GM23248 (cell line): ENCODE data around the gene HSF5. TPM values are rescaled to one million over a fixed set of nuclear protein-coding genes. Genes with fewer than 3 reads are reported as not detected.

ENCODE experiments used
- DNase-seq: peaks from one replicate; pipeline ENCODE4 v3.0.0-alpha.2; 2015
- H2AFZ ChIP-seq: fragments of 200-600 bp; sonication (generic); 2 replicates; pipeline ENCODE4 v1.6.1; 2016; ENCODE audit warnings: antibody characterized with exemption
- H3F3A ChIP-seq: fragments of 200-600 bp; sonication (generic); 2 replicates; pipeline ENCODE4 v1.6.1; 2016; ENCODE audit warnings: mild to moderate bottlenecking, antibody characterized with exemption, mixed run types; ENCODE audit not compliant: insufficient read depth
- H3K27ac ChIP-seq: fragments of 200-600 bp; sonication (generic); 2 replicates; pipeline ENCODE4 v1.5.1; 2016; ENCODE audit warnings: mild to moderate bottlenecking
- H3K27me3 ChIP-seq: fragments of 200-600 bp; sonication (generic); replicated peaks from 2 replicates; pipeline ENCODE4 v1.6.1; 2016; ENCODE audit warnings: mild to moderate bottlenecking; ENCODE audit not compliant: insufficient read depth
- H3K36me3 ChIP-seq: fragments of 200-600 bp; sonication (generic); 2 replicates; pipeline ENCODE4 v1.6.1; 2016; ENCODE audit warnings: low read depth, mild to moderate bottlenecking
- H3K4me1 ChIP-seq: fragments of 200-600 bp; sonication (generic); 2 replicates; pipeline ENCODE4 v1.6.1; 2016; ENCODE audit warnings: mild to moderate bottlenecking; ENCODE audit not compliant: insufficient read depth
- H3K4me2 ChIP-seq: fragments of 200-600 bp; sonication (generic); one replicate; pipeline ENCODE4 v1.6.1; 2016; ENCODE audit warnings: mild to moderate bottlenecking; ENCODE audit not compliant: unreplicated experiment
- H3K4me3 ChIP-seq: fragments of 200-600 bp; sonication (generic); 2 replicates; pipeline ENCODE4 v1.5.1; 2016; ENCODE audit warnings: mild to moderate bottlenecking
- H3K79me2 ChIP-seq: fragments of 200-600 bp; sonication (generic); 2 replicates; pipeline ENCODE4 v1.6.1; 2016; ENCODE audit warnings: mild to moderate bottlenecking; ENCODE audit not compliant: insufficient read depth
- H3K9ac ChIP-seq: fragments of 200-600 bp; sonication (generic); 2 replicates; pipeline ENCODE4 v1.6.1; 2016; ENCODE audit warnings: mild to moderate bottlenecking
- H3K9me2 ChIP-seq: fragments of 200-600 bp; sonication (generic); 2 replicates; pipeline ENCODE4 v1.6.1; 2016; ENCODE audit warnings: mixed run types, mild to moderate bottlenecking, moderate library complexity; ENCODE audit not compliant: insufficient read depth
- H3K9me3 ChIP-seq: fragments of 200-600 bp; sonication (generic); one replicate; pipeline ENCODE4 v1.6.1; 2017; ENCODE audit warnings: low read depth
- H4K20me1 ChIP-seq: fragments of 200-600 bp; sonication (generic); 2 replicates; pipeline ENCODE4 v1.6.0; 2016; ENCODE audit not compliant: insufficient read depth
- EZH2 ChIP-seq: fragments of 200-600 bp; sonication (generic); IDR thresholded peaks from 2 replicates; pipeline ENCODE4 v1.6.1; 2018; ENCODE audit warnings: antibody characterized with exemption, mild to moderate bottlenecking; ENCODE audit not compliant: insufficient read depth, poor library complexity, severe bottlenecking
- EZH2phosphoT487 ChIP-seq: fragments of 200-600 bp; sonication (generic); IDR thresholded peaks from 2 replicates; pipeline ENCODE4 v1.6.1; 2018; ENCODE audit warnings: antibody characterized with exemption, moderate library complexity, mild to moderate bottlenecking, low read depth; ENCODE audit not compliant: insufficient read depth
- WGBS, 2 experiments: methylation state at CpG; one replicate each; pipeline ENCODE4 v1.1.6; 2015 to 2017; ENCODE audit warnings: low lambda C conversion rate in 2 of 2, low coverage in 1 of 2; ENCODE audit errors: missing lambda C conversion rate in 2 of 2; 5-methylcytosine and 5-hydroxymethylcytosine counted together
- in situ Hi-C: fragments of 300-500 bp; cut with MboI; formaldehyde crosslinking; loops from 2 replicates; pipeline ENCODE4 v1.15.0; 2020
- polyA plus RNA-seq: library from polyadenylated mRNA; unstranded; fragments of >200 nt; fragmentation: Nextera tagmentation; extraction: Ambion mirVana; gene quantifications from 2 replicates; pipeline ENCODE4 v1.2.1, GENCODE V29; 2016
- total RNA-seq: library from RNA; depleted of rRNA; stranded (reverse); fragments of >200 nt; shearing (Covaris generic); gene quantifications from 2 replicates; pipeline ENCODE4 v1.2.3, GENCODE V29; 2014

HSF5 gene
- total and polyA plus RNA-seq, 2 experiments from 2014 or later, result not detected

GRCh38 chr17:58515286-58515685, 27.1 kb upstream of the HSF5 start:
- 0 out of 2 replicates have a peak, but pooled peaks cover 5% of the 10 kb centered on the region for H3K4me1 ChIP-seq
- H3K4me2 ChIP-seq, result peak overlapping the region; percentile 85
- H3K27me3 ChIP-seq, result no peaks in the 10 kb centered on the region
- TF ChIP-seq EZH2phosphoT487 (no peak), EZH2 (no peak)
- 35 to 42% methylated on average over 2 of the region's 2 CpGs for WGBS, 2 experiments
- in situ Hi-C loops, result no loop called here
- no peak overlapping the region for H3K27ac ChIP-seq
- H3K4me3 ChIP-seq, result peak overlapping the region; percentile 83; the same call in 1 of the 2 replicates
- no peak overlapping the region for H3K9ac ChIP-seq
- no peaks in the 10 kb centered on the region for H4K20me1 ChIP-seq
- H2AFZ ChIP-seq, result peak overlapping the region; percentile 81; the same call in 1 of the 2 replicates
- no peaks in the 10 kb centered on the region for H3K9me3 ChIP-seq
- H3F3A ChIP-seq, result peaks cover 20% of the 10 kb centered on the region
- peaks cover 11% of the 10 kb centered on the region; the same call in 1 of the 2 replicates for H3K36me3 ChIP-seq
- no peak for DNase-seq
- H3K79me2 ChIP-seq, result no peaks in the 10 kb centered on the region
- H3K9me2 ChIP-seq, result no peaks in the 10 kb centered on the region

GRCh38 chr17:58514770-58515157, 26.6 kb upstream of the HSF5 start:
- Histone ChIP-seq H3K79me2 (no peaks in the 10 kb centered on the region), H3K27ac (no peak overlapping the region), H3K4me3 (peak overlapping the region; percentile 83), H3F3A (peaks cover 15% of the 10 kb centered on the region), H3K9ac (peak overlapping the region; percentile 73; the same call in 1 of the 2 replicates), H3K9me2 (no peaks in the 10 kb centered on the region), H3K36me3 (peaks cover 12% of the 10 kb centered on the region; the same call in 1 of the 2 replicates), H2AFZ (peak overlapping the region; percentile 81), H3K27me3 (no peaks in the 10 kb centered on the region), H3K4me1 (0 out of 2 replicates have a peak, but pooled peaks cover 5% of the 10 kb centered on the region), H3K9me3 (no peaks in the 10 kb centered on the region), H4K20me1 (no peaks in the 10 kb centered on the region), H3K4me2 (peak overlapping the region; percentile 85)
- 12 to 21% methylated on average over 7 to 11 of the region's 11 CpGs for WGBS, 2 experiments
- in situ Hi-C loops, result no loop called here
- no peak for TF ChIP-seq EZH2
- TF ChIP-seq EZH2phosphoT487, result no peak
- DNase-seq, result peak; percentile 11

- H3K79me2 ChIP-seq, result no peaks in the 10 kb centered on the region
- TF ChIP-seq EZH2phosphoT487 (no peak), EZH2 (no peak)
- no peaks in the 10 kb centered on the region for H4K20me1 ChIP-seq
- peaks cover 13% of the 10 kb centered on the region for H3F3A ChIP-seq
- no peaks in the 10 kb centered on the region for H3K9me2 ChIP-seq
- peak within 1 kb of the TSS; percentile 83 for H3K4me3 ChIP-seq
- no peaks in the 10 kb centered on the region for H3K27me3 ChIP-seq
- H3K9ac ChIP-seq, result peak within 1 kb of the TSS; percentile 73
- 0 out of 2 replicates have a peak, but pooled peaks cover 5% of the 10 kb centered on the region for H3K4me1 ChIP-seq
- in situ Hi-C loops, result no loop called here
- peak; percentile 85 for DNase-seq
- H3K4me2 ChIP-seq, result peak within 1 kb of the TSS; percentile 85
- no peaks in the 10 kb centered on the region for H3K9me3 ChIP-seq
- no peak within 1 kb of the TSS for H3K27ac ChIP-seq
- 1 to 2% methylated on average over 35 to 36 of the region's 64 CpGs for WGBS, 2 experiments
- peak within 1 kb of the TSS; percentile 81 for H2AFZ ChIP-seq
- peaks cover 12% of the 10 kb centered on the region; the same call in 1 of the 2 replicates for H3K36me3 ChIP-seq
These were observed 26.0 kb upstream of the HSF5 start, which contains the start of gene MTMR4 for GRCh38 chr17:58513965-58514769. MTMR4 (minus strand) TSS chr17:58514638; CDS start chr17:58514407, 231 bp downstream.

DNA sequence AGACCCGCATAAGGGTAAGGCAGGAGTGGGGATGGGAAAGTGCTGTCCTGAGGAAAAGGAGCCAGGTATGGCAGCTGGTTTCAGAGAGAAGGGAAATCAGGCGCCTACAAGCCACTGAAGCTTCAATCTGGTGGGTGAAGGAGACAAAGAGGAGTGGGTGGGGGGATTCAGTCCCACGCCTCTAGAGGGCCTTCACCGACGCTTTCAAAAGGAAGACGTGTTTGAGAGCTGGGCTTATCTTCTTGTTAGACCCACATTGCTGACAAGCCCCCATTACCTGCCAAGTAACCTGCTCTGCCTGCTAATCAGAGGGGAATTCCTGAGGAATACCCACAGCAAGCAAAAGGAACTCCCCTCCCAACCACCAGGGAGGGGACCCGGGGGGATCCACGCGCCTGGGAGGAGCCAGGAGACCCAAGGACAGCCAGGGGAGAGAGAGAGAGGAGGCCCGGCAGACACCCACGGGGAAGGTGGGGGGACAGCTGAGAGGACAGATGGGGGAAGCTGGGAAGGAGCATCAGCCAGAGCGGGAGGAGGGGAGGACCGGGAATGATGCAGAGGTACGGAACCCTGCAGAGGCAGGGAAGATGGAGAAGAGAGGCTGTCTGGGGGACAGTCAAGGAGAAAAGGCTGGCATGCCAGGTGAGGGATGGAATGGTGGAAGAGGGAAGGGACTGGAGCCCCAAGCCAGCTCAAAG, 25.2 kb upstream of the HSF5 start:
- Histone ChIP-seq H3K4me2 (peak overlapping the region; percentile 85), H3K9me2 (no peaks in the 10 kb centered on the region), H3K9ac (peak overlapping the region; percentile 73; the same call in 1 of the 2 replicates), H3F3A (peaks cover 7% of the 10 kb centered on the region), H3K4me3 (peak overlapping the region; percentile 83), H3K36me3 (peaks cover 12% of the 10 kb centered on the region; the same call in 1 of the 2 replicates), H3K4me1 (0 out of 2 replicates have a peak, but pooled peaks cover 5% of the 10 kb centered on the region), H3K27me3 (no peaks in the 10 kb centered on the region), H3K27ac (no peak overlapping the region), H3K9me3 (no peaks in the 10 kb centered on the region), H4K20me1 (no peaks in the 10 kb centered on the region), H2AFZ (peak overlapping the region; percentile 81), H3K79me2 (no peaks in the 10 kb centered on the region)
- in situ Hi-C loops, result no loop called here
- WGBS, 2 experiments, result 64 to 65% methylated on average over 12 to 14 of the region's 14 CpGs
- DNase-seq, result no peak
- TF ChIP-seq EZH2, result no peak
- no peak for TF ChIP-seq EZH2phosphoT487
